Ovary (tissue), 9 donors: ENCODE results near the gene PLCB1. TPM values are rescaled to one million over a fixed set of nuclear protein-coding genes. Genes with fewer than 3 reads are reported as not detected.

Experiments used
- DNase-seq, 5 donors: peaks; one replicate each; pipeline ENCODE4 v3.0.0-alpha.2; 2019 to 2020
- H3K27ac ChIP-seq, 2 donors: fragments of 200-600 bp; one replicate each; pipeline versions ENCODE4 v1.5.1 to v1.8.0; 2019 to 2022
- H3K27me3 ChIP-seq: fragments of 200-600 bp; one replicate; pipeline ENCODE4 v1.8.0; 2022
- H3K36me3 ChIP-seq: fragments of 200-600 bp; sonication (generic); one replicate; pipeline ENCODE4 v1.5.1; 2019
- H3K4me1 ChIP-seq: one replicate; pipeline ENCODE4 v1.8.1; 2013; ENCODE audit warnings: mild to moderate bottlenecking, moderate library complexity; ENCODE audit not compliant: insufficient read depth
- H3K4me3 ChIP-seq: fragments of 200-600 bp; sonication (generic); one replicate; pipeline ENCODE4 v1.5.1; 2017
- H3K9me3 ChIP-seq, 2 donors: fragments of 200-600 bp in 1 of 2; sonication (generic) in 1 of 2; one replicate each; pipeline versions ENCODE4 v1.5.1 to v1.8.1; 2013 to 2019; ENCODE audit warnings: mild to moderate bottlenecking in 1 of 2, moderate library complexity in 1 of 2
- EP300 ChIP-seq: sonication (generic); formaldehyde crosslinking; IDR thresholded peaks from one replicate; pipeline ENCODE4 v1.6.1; 2017; ENCODE audit warnings: antibody characterized with exemption
- POLR2A ChIP-seq: fragments of 450-650 bp; IDR thresholded peaks from one replicate; pipeline ENCODE4 v1.6.1; 2017; ENCODE audit warnings: antibody characterized with exemption, mild to moderate bottlenecking, moderate library complexity
- WGBS, 3 donors: extraction: QIAGEN DNeasy Blood & Tissue Kit in 1 of 3; methylation state at CpG; one replicate each; pipeline versions ENCODE4 v1.1.5 to v1.1.7; 2013 to 2017; 5-methylcytosine and 5-hydroxymethylcytosine counted together
- intact Hi-C, 4 donors: fragments of 100-400 bp; cut with DNase I; formaldehyde crosslinking; loops; one replicate each; pipeline versions ENCODE4 v1.11.0 to v1.15.1; 2022 to 2023
- polyA plus RNA-seq, 2 donors: library from polyadenylated mRNA; stranded (reverse); fragments of 200-250 nt in 1 of 2; fragments of 350-450 nt in 1 of 2; fragmentation: Illumina TruSeq in 1 of 2; extraction: RNeasy Lipid Tissue Mini Kit (QIAGEN cat#74804) in 1 of 2; gene quantifications; one replicate each; pipeline ENCODE4 v1.2.3, GENCODE V29; 2013 to 2014
- total RNA-seq, 7 donors: library from RNA; depleted of rRNA in 2 of 7; stranded (reverse); fragments of >200 nt in 2 of 7; fragmentation: NEBNext Ultra II Directional in 3 of 7; extraction: Animal tissue kit (Norgen Biotek cat#: 25700) in 3 of 7; gene quantifications; one replicate each; pipeline versions ENCODE4 v1.1.0 to v1.2.4, GENCODE V29; 2016 to 2023
- TF ChIP-seq, protein P1 (sequence below), 3 donors: fragments of 450-650 bp in 2 of 3; fragments of 200-600 bp in 1 of 3; IDR thresholded peaks; one replicate each; pipeline versions ENCODE4 v1.5.1 to v1.8.0; 2016 to 2022; ENCODE audit warnings: antibody characterized with exemption in 3 of 3, mild to moderate bottlenecking in 1 of 3
- donor health status: DM: no; HTN: no; CAD: no; lungs with moderate emphysema.
- donor health status: DM: no; HTN: no; CAD: no.
- donor health status: Bipolar disorder and iron deficiency.
- donor health status: DM: yes; HTN: yes; CAD: no.
- donor health status: DM: no; HTN: no; CAD: no.
- donor health status: DM: yes; HTN: yes; CAD: no.

PLCB1 gene
- total and polyA plus RNA-seq, 9 donors = 2.9 to 29.5 (median 9.0) TPM

DNA sequence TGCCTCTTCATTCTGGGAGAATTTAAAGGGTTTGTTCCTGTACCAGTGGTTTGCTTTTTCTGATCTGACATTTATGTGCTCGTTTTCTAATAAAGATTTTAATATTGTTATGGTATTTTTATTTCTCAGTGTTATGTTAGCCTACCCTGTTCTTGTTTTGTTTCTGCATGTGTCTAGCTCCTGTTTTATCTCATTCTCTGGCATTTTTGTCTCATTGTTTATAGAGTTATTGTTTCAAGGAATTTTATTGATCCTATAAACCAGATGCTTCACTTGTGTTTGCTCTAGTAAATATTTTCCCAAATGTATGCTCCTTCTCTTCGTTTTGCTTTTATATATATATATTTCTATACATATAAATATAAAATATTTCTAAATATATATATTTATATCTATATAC lies 152.8 kb downstream of the PLCB1 start:
- Histone ChIP-seq H3K9me3 (no peaks in the 10 kb centered on the region), H3K4me1 (no peaks in the 10 kb centered on the region), H3K27me3 (no peaks in the 10 kb centered on the region), H3K4me3 (no peak overlapping the region), H3K36me3 (no peaks in the 10 kb centered on the region), H3K27ac (no peak overlapping the region)
- TF ChIP-seq, protein P1, sequence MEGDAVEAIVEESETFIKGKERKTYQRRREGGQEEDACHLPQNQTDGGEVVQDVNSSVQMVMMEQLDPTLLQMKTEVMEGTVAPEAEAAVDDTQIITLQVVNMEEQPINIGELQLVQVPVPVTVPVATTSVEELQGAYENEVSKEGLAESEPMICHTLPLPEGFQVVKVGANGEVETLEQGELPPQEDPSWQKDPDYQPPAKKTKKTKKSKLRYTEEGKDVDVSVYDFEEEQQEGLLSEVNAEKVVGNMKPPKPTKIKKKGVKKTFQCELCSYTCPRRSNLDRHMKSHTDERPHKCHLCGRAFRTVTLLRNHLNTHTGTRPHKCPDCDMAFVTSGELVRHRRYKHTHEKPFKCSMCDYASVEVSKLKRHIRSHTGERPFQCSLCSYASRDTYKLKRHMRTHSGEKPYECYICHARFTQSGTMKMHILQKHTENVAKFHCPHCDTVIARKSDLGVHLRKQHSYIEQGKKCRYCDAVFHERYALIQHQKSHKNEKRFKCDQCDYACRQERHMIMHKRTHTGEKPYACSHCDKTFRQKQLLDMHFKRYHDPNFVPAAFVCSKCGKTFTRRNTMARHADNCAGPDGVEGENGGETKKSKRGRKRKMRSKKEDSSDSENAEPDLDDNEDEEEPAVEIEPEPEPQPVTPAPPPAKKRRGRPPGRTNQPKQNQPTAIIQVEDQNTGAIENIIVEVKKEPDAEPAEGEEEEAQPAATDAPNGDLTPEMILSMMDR (IDR thresholded peaks at IDR 0.05) = no peak
- TF ChIP-seq POLR2A (no peak), EP300 (no peak)
- no peak for DNase-seq
- WGBS, 3 donors = 16 to 42% (median 18%) methylated on average over 2 of the region's 2 CpGs
- intact Hi-C loops = loop anchor here in 1 of 4 donors (10.0 kb wide), 1 partner anchor 60 kb away; no protein-coding TSS in a partner anchor

DNA sequence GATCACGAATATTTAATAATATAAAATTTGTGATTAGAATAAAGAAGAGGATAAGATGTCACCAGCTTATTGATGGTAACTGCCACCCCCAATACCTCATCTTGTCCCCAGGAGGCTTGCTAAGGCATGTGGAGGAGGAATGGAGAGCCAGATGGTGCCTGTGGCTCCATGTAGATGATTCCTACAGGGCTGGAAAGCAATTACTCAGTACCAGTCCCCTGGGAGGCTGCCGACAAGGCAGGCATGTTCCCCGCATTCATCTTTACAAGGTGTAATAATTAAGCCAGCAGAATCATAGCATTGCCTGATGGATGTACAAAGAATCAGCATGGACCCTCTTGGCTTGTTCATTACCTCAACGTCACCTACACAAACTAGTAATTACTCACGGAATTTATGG lies 155.3 kb downstream of the PLCB1 start:
- Histone ChIP-seq H3K27ac (no peak overlapping the region), H3K9me3 (no peaks in the 10 kb centered on the region), H3K4me1 (no peaks in the 10 kb centered on the region), H3K27me3 (no peaks in the 10 kb centered on the region), H3K36me3 (no peaks in the 10 kb centered on the region), H3K4me3 (no peak overlapping the region)
- TF ChIP-seq, protein P1 (IDR thresholded peaks at IDR 0.05) = no peak
- TF ChIP-seq EP300 (no peak), POLR2A (no peak)
- no peak for DNase-seq
- intact Hi-C loops = loop anchor here in 1 of 4 donors (10.0 kb wide), 1 partner anchor 57 kb away; no protein-coding TSS in a partner anchor
- WGBS, 3 donors = 81 to 92% (median 91%) methylated on average over 5 of the region's 5 CpGs

DNA sequence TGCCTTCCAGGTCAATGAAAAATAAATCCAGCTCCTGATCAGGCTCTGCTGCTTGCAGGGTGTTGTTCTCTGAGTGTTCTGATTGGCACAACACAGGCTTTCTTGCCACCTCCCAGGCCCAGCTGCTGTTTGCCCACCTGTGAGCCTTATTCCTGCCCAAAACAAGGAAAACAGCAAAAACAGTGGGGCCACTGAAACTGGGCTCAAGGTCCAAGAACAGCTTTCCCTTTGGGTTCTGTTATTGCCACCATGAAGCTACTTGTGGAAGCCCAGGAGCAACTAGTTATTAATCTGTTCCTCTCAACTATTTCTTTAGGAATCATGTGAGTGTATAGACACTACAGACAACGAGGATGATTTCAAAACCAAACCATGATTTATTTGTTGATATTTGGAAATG lies 159.1 kb downstream of the PLCB1 start:
- H3K4me1 ChIP-seq = no peaks in the 10 kb centered on the region
- no peaks in the 10 kb centered on the region for H3K27me3 ChIP-seq
- TF ChIP-seq EP300 = no peak
- TF ChIP-seq, protein P1 (IDR thresholded peaks at IDR 0.05) = no peak
- no peak for TF ChIP-seq POLR2A
- intact Hi-C loops = no loop called here
- H3K27ac ChIP-seq = no peak overlapping the region
- no peak for DNase-seq
- H3K36me3 ChIP-seq = no peaks in the 10 kb centered on the region
- no peaks in the 10 kb centered on the region for H3K9me3 ChIP-seq
- no peak overlapping the region for H3K4me3 ChIP-seq
- 79 to 89% (median 87%) methylated on average over 1 of the region's 1 CpG for WGBS, 3 donors

DNA sequence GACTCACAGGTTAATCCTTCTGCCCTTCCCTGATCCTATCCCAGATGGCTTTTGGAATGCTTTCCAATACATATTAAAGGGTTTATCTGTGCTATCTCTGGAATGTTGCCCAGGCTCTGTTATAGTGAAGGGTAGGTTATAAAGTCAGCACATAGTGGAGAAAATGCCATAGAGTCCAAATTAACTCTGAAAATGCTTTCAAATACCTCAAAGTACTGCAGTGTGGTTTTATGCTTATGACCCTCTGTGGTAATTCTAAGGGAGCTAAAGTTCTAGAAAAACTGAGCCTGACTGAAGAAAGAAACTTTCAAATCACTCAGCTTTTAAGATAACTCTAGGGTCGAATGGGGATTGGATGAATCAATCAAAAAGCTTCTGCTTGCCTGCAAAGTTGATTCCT lies 159.8 kb downstream of the PLCB1 start:
- Histone ChIP-seq H3K4me1 (no peaks in the 10 kb centered on the region), H3K9me3 (no peaks in the 10 kb centered on the region), H3K36me3 (no peaks in the 10 kb centered on the region), H3K4me3 (no peak overlapping the region), H3K27me3 (no peaks in the 10 kb centered on the region), H3K27ac (no peak overlapping the region)
- DNase-seq = no peak
- intact Hi-C loops = no loop called here
- TF ChIP-seq EP300 (no peak), POLR2A (no peak)
- TF ChIP-seq, protein P1 (IDR thresholded peaks at IDR 0.05) = no peak
- WGBS, 3 donors = 79 to 89% (median 80%) methylated on average over 1 of the region's 1 CpG
